ENCODE data around the gene CACNA1B.
"Not testable (repeated sequence)": the region's sequence is repeated elsewhere in the genome, so short reads cannot be mapped to it uniquely, and the experiment has no call there.

CACNA1B gene

GRCh38 chr9:137880976-137881530 is 3.5 kb downstream of the CACNA1B start:
- Histone ChIP-seq H3K18ac (ENCODE audit: low read depth in 1 of 2, low read length in 2 of 2) (no peak overlapping the region), H3K9me3 (ENCODE audit: control insufficient read depth, low read length) (peaks cover 3% of the 10 kb centered on the region), H3K36me3 (ENCODE audit: control insufficient read depth in 1 of 2, insufficient read depth in 2 of 2, low read depth in 1 of 2, low read length in 2 of 2) (no peaks in the 10 kb centered on the region), H3K14ac (ENCODE audit: low read length in 2 of 2) (no peak overlapping the region), H2BK15ac (ENCODE audit: low read depth, poor library complexity, severe bottlenecking) (no peak overlapping the region), H3K9ac (ENCODE audit: low read length) (no peak overlapping the region), H3K4me3 (ENCODE audit: insufficient read depth in 1 of 2, low read depth in 1 of 2, low read length in 2 of 2) (no peak overlapping the region), H3K23ac (ENCODE audit: low read length in 2 of 2) (no peak overlapping the region), H4K8ac (ENCODE audit: low read length) (no peak overlapping the region), H3K4me2 (ENCODE audit: low read length, poor library complexity, severe bottlenecking) (no peak overlapping the region), H3K27me3 (ENCODE audit: control insufficient read depth in 1 of 2, insufficient read depth in 1 of 2, low read length in 2 of 2) (peaks cover 17 to 35% of the 10 kb centered on the region in 2 experiments), H2BK12ac (ENCODE audit: low read length in 2 of 2) (no peak overlapping the region), H2AK5ac (ENCODE audit: low read length, severe bottlenecking) (no peak overlapping the region), H3K4me1 (ENCODE audit: control insufficient read depth, insufficient read depth, low read depth, low read length) (peaks cover 10% of the 10 kb centered on the region), H2AFZ (ENCODE audit: low read depth, low read length) (no peak overlapping the region), H3K4ac (ENCODE audit: low read depth in 1 of 2, low read length in 2 of 2) (no peak overlapping the region), H4K91ac (ENCODE audit: low read length) (no peak overlapping the region), H2BK5ac (ENCODE audit: low read depth, low read length, poor library complexity, severe bottlenecking) (no peak overlapping the region), H2BK120ac (ENCODE audit: low read depth, low read length) (no peak overlapping the region), H3K27ac (ENCODE audit: low read length, poor library complexity, severe bottlenecking) (no peak overlapping the region), H3K79me1 (replicated peaks; ENCODE audit: low read length, poor library complexity, severe bottlenecking) (no peaks in the 10 kb centered on the region)
- no peak for DNase-seq
- 75% methylated on average over 10 of the region's 10 CpGs for WGBS

GRCh38 chr9:137881591-137882505 is 4.3 kb downstream of the CACNA1B start:
- Histone ChIP-seq H2BK5ac (ENCODE audit: low read depth, low read length, poor library complexity, severe bottlenecking) (no peak overlapping the region), H3K18ac (ENCODE audit: low read depth in 1 of 2, low read length in 2 of 2) (no peak overlapping the region), H2AFZ (ENCODE audit: low read depth, low read length) (no peak overlapping the region), H4K8ac (ENCODE audit: low read length) (no peak overlapping the region), H3K9ac (ENCODE audit: low read length) (no peak overlapping the region), H2BK12ac (ENCODE audit: low read length in 2 of 2) (no peak overlapping the region), H3K27me3 (ENCODE audit: control insufficient read depth in 1 of 2, insufficient read depth in 1 of 2, low read length in 2 of 2) (peaks cover 9 to 27% of the 10 kb centered on the region in 2 experiments), H3K4me2 (ENCODE audit: low read length, poor library complexity, severe bottlenecking) (no peak overlapping the region), H2BK15ac (ENCODE audit: low read depth, poor library complexity, severe bottlenecking) (no peak overlapping the region), H3K4ac (ENCODE audit: low read depth in 1 of 2, low read length in 2 of 2) (no peak overlapping the region), H2AK5ac (ENCODE audit: low read length, severe bottlenecking) (no peak overlapping the region), H3K79me1 (replicated peaks; ENCODE audit: low read length, poor library complexity, severe bottlenecking) (no peaks in the 10 kb centered on the region), H3K14ac (ENCODE audit: low read length in 2 of 2) (no peak overlapping the region), H2BK120ac (ENCODE audit: low read depth, low read length) (no peak overlapping the region), H3K4me1 (ENCODE audit: control insufficient read depth, insufficient read depth, low read depth, low read length) (peaks cover 10% of the 10 kb centered on the region), H4K91ac (ENCODE audit: low read length) (no peak overlapping the region), H3K27ac (ENCODE audit: low read length, poor library complexity, severe bottlenecking) (no peak overlapping the region), H3K23ac (ENCODE audit: low read length in 2 of 2) (no peak overlapping the region), H3K36me3 (ENCODE audit: control insufficient read depth in 1 of 2, insufficient read depth in 2 of 2, low read depth in 1 of 2, low read length in 2 of 2) (no peaks in the 10 kb centered on the region), H3K9me3 (ENCODE audit: control insufficient read depth, low read length) (no peaks in the 10 kb centered on the region), H3K4me3 (ENCODE audit: insufficient read depth in 1 of 2, low read depth in 1 of 2, low read length in 2 of 2) (no peak overlapping the region)
- no peak for DNase-seq
- 68% methylated on average over 18 of the region's 19 CpGs for WGBS

GRCh38 chr9:137882506-137882821 is 4.9 kb downstream of the CACNA1B start:
- Histone ChIP-seq H3K36me3 (ENCODE audit: control insufficient read depth in 1 of 2, insufficient read depth in 2 of 2, low read depth in 1 of 2, low read length in 2 of 2) (no peaks in the 10 kb centered on the region), H3K23ac (ENCODE audit: low read length in 2 of 2) (no peak overlapping the region), H4K8ac (ENCODE audit: low read length) (no peak overlapping the region), H2BK5ac (ENCODE audit: low read depth, low read length, poor library complexity, severe bottlenecking) (no peak overlapping the region), H3K4me1 (ENCODE audit: control insufficient read depth, insufficient read depth, low read depth, low read length) (peaks cover 10% of the 10 kb centered on the region), H3K9me3 (ENCODE audit: control insufficient read depth, low read length) (no peaks in the 10 kb centered on the region), H2BK12ac (ENCODE audit: low read length in 2 of 2) (no peak overlapping the region), H3K4ac (ENCODE audit: low read depth in 1 of 2, low read length in 2 of 2) (no peak overlapping the region), H3K79me1 (replicated peaks; ENCODE audit: low read length, poor library complexity, severe bottlenecking) (no peaks in the 10 kb centered on the region), H2BK120ac (ENCODE audit: low read depth, low read length) (no peak overlapping the region), H3K18ac (ENCODE audit: low read depth in 1 of 2, low read length in 2 of 2) (no peak overlapping the region), H4K91ac (ENCODE audit: low read length) (no peak overlapping the region), H3K4me2 (ENCODE audit: low read length, poor library complexity, severe bottlenecking) (no peak overlapping the region), H2AK5ac (ENCODE audit: low read length, severe bottlenecking) (no peak overlapping the region), H3K27ac (ENCODE audit: low read length, poor library complexity, severe bottlenecking) (no peak overlapping the region), H2AFZ (ENCODE audit: low read depth, low read length) (no peak overlapping the region), H3K9ac (ENCODE audit: low read length) (no peak overlapping the region), H3K27me3 (ENCODE audit: control insufficient read depth in 1 of 2, insufficient read depth in 1 of 2, low read length in 2 of 2) (peaks cover 7 to 22% of the 10 kb centered on the region in 2 experiments), H3K4me3 (ENCODE audit: insufficient read depth in 1 of 2, low read depth in 1 of 2, low read length in 2 of 2) (no peak overlapping the region), H2BK15ac (ENCODE audit: low read depth, poor library complexity, severe bottlenecking) (no peak overlapping the region), H3K14ac (ENCODE audit: low read length in 2 of 2) (no peak overlapping the region)
- 92% methylated on average over 10 of the region's 10 CpGs for WGBS
- no peak for DNase-seq

DNA sequence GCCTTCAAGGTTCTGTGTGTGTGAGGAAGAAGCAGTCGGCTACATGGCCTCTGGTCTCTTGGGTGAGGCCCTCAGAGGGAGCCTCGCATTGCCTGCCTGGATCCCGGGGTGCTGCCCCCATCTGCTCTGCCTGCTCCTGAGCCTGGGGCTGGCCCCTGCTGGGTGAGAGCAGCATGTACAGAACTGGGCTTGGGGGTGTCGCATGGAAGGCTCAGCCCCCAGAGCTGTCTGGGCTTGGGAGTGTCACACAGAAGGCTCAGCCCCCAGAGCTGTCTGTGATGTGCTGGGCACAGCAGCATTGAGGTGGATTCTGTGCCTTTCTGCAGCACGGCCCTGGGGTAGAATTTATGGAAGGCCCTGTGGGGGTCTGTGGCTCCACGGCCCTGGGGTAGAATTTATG is 6.4 kb downstream of the CACNA1B start:
- H2BK12ac ChIP-seq (ENCODE audit: low read length in 2 of 2); H3K9ac ChIP-seq (ENCODE audit: low read length); H3K36me3 ChIP-seq (ENCODE audit: control insufficient read depth in 1 of 2, insufficient read depth in 2 of 2, low read depth in 1 of 2, low read length in 2 of 2); H2BK5ac ChIP-seq (ENCODE audit: low read depth, low read length, poor library complexity, severe bottlenecking); H3K79me1 ChIP-seq (replicated peaks; ENCODE audit: low read length, poor library complexity, severe bottlenecking); H3K4me3 ChIP-seq (ENCODE audit: insufficient read depth in 1 of 2, low read depth in 1 of 2, low read length in 2 of 2); H3K4ac ChIP-seq (ENCODE audit: low read depth in 1 of 2, low read length in 2 of 2); H3K23ac ChIP-seq (ENCODE audit: low read length in 2 of 2); H2BK120ac ChIP-seq (ENCODE audit: low read depth, low read length); H3K14ac ChIP-seq (ENCODE audit: low read length in 2 of 2); H2AK5ac ChIP-seq (ENCODE audit: low read length, severe bottlenecking); H4K91ac ChIP-seq (ENCODE audit: low read length); H2BK15ac ChIP-seq (ENCODE audit: low read depth, poor library complexity, severe bottlenecking); H3K4me1 ChIP-seq (ENCODE audit: control insufficient read depth, insufficient read depth, low read depth, low read length); H3K9me3 ChIP-seq (ENCODE audit: control insufficient read depth, low read length); DNase-seq; H3K27ac ChIP-seq (ENCODE audit: low read length, poor library complexity, severe bottlenecking); H3K18ac ChIP-seq (ENCODE audit: low read depth in 1 of 2, low read length in 2 of 2); H3K4me2 ChIP-seq (ENCODE audit: low read length, poor library complexity, severe bottlenecking); H2AFZ ChIP-seq (ENCODE audit: low read depth, low read length); H4K8ac ChIP-seq (ENCODE audit: low read length): not testable (repeated sequence)
- peaks cover 5 to 17% of the 10 kb centered on the region in 2 experiments for H3K27me3 ChIP-seq (ENCODE audit: control insufficient read depth in 1 of 2, insufficient read depth in 1 of 2, low read length in 2 of 2)
- WGBS, result no CpG with 5 or more reads among the region's 6 CpGs
